ENCODE measurements around the gene CCDC148. TPM values are rescaled to one million over a fixed set of nuclear protein-coding genes. Genes with fewer than 3 reads are reported as not detected.
A peak's percentile ranks its signal among the peaks of the same experiment; 100 is the strongest.

Gene CCDC148
- total RNA-seq, 2 donors from 2014 or later = 2.7 to 5.0 TPM

GRCh38 chr2:158321264-158321663, 135.3 kb downstream of the CCDC148 start:
- Mint-ChIP-seq H3K9me3 (no peaks in the 10 kb centered on the region), H3K4me3 (no peak overlapping the region)
- DNase-seq = no peak

DNA sequence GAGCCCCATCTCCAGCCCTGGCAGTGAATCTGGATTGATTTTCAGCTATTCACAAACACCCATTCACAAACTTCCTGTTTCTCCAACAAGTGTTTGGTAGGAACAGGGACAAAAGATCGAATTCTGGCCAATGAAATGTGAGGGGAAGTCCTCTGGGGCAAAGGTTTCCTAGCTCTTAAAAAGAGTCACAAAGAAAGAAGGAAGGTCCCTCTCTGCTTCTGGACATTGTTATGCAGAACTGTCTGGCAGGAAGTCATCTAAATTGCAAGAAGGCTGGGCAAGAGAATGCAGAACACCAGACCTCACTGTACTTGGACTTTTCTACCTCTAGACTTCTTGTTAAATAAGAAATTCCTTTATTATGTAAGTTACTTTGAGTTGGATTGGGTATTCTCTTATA, 137.3 kb downstream of the CCDC148 start:
- no peak for TF ChIP-seq CTCF (conservative IDR thresholded peaks at IDR 0.05)
- H3K36me3 Mint-ChIP-seq (ENCODE audit: low read depth) = no peaks in the 10 kb centered on the region
- Histone ChIP-seq H3K27me3 (ENCODE audit: control insufficient read depth, insufficient read depth, low read length, poor library complexity, severe bottlenecking) (no peaks in the 10 kb centered on the region), H3K4me1 (ENCODE audit: control insufficient read depth, insufficient read depth, low read length) (no peaks in the 10 kb centered on the region), H3K9ac (ENCODE audit: extremely low read depth, low read length, poor library complexity, severe bottlenecking) (no peak overlapping the region), H3K36me3 (ENCODE audit: control insufficient read depth, insufficient read depth, low read length) (no peaks in the 10 kb centered on the region), H3K4me3 (ENCODE audit: low read length) (no peak overlapping the region), H3K27ac (ENCODE audit: low read depth, low read length) (no peak overlapping the region), H3K9me3 (ENCODE audit: control insufficient read depth, low read length) (no peaks in the 10 kb centered on the region)
- H3K27me3 Mint-ChIP-seq (ENCODE audit: insufficient read depth) = no peaks in the 10 kb centered on the region
- no peak for DNase-seq
- no peaks in the 10 kb centered on the region for H3K9me3 Mint-ChIP-seq
- WGBS, 2 experiments (ENCODE audit: insufficient coverage in 1 of 2, insufficient read length in 1 of 2) = 79% methylated on average over 1 of the region's 1 CpG; no CpG with 5 or more reads in 1 of the 2 experiments
- no peaks in the 10 kb centered on the region for H3K4me1 Mint-ChIP-seq
- no peak overlapping the region for H3K4me3 Mint-ChIP-seq
- H3K27ac Mint-ChIP-seq = no peak overlapping the region

More at GRCh38 chr2:158321264-158321663, 135.3 kb downstream of the CCDC148 start:
- Mint-ChIP-seq H3K4me1 (no peaks in the 10 kb centered on the region), H3K27me3 (ENCODE audit: insufficient read depth) (no peaks in the 10 kb centered on the region), H3K27ac (no peak overlapping the region), H3K36me3 (ENCODE audit: low read depth) (no peaks in the 10 kb centered on the region)
- H3K9me3 ChIP-seq (ENCODE audit: control insufficient read depth, low read length) = no peaks in the 10 kb centered on the region
- no peak overlapping the region for H3K4me3 ChIP-seq (ENCODE audit: low read length)
- no peaks in the 10 kb centered on the region for H3K4me1 ChIP-seq (ENCODE audit: control insufficient read depth, insufficient read depth, low read length)
- H3K27me3 ChIP-seq (ENCODE audit: control insufficient read depth, insufficient read depth, low read length, poor library complexity, severe bottlenecking) = no peaks in the 10 kb centered on the region
- 87% methylated on average over 3 of the region's 3 CpGs; no CpG with 5 or more reads in 1 of the 2 experiments for WGBS, 2 experiments (ENCODE audit: insufficient coverage in 1 of 2, insufficient read length in 1 of 2)
- H3K36me3 ChIP-seq (ENCODE audit: control insufficient read depth, insufficient read depth, low read length) = no peaks in the 10 kb centered on the region
- H3K27ac ChIP-seq (ENCODE audit: low read depth, low read length) = no peak overlapping the region
- TF ChIP-seq CTCF (conservative IDR thresholded peaks at IDR 0.05) = no peak
- H3K9ac ChIP-seq (ENCODE audit: extremely low read depth, low read length, poor library complexity, severe bottlenecking) = no peak overlapping the region

DNA sequence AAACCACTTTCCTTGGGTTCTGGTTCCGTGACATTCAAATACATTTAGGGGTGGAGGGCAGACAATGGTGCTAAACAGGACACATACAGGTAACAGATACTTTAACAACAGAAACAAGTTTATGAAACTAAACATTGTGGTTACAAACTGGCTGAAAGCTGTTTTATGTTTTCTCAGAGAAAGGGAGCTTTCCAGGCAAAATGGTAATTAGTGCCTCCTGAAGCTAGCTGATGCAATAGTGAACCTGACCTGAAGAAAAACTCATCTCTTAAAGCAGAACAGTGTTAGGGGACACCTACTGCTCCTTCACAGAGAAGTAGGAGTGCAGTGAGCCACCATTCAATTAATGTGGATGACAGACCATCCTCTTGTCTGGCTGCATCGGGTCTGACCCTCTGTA, 138.9 kb downstream of the CCDC148 start:
- no peaks in the 10 kb centered on the region for H3K36me3 ChIP-seq (ENCODE audit: control insufficient read depth, insufficient read depth, low read length)
- no peaks in the 10 kb centered on the region for H3K36me3 Mint-ChIP-seq (ENCODE audit: low read depth)
- no peak overlapping the region for H3K4me3 ChIP-seq (ENCODE audit: low read length)
- no peak overlapping the region for H3K27ac ChIP-seq (ENCODE audit: low read depth, low read length)
- H3K4me1 Mint-ChIP-seq = no peaks in the 10 kb centered on the region
- H3K27me3 Mint-ChIP-seq (ENCODE audit: insufficient read depth) = no peaks in the 10 kb centered on the region
- H3K9me3 Mint-ChIP-seq = no peaks in the 10 kb centered on the region
- H3K27ac Mint-ChIP-seq = peak overlapping the region; percentile 42
- 90% methylated on average over 2 of the region's 2 CpGs; no CpG with 5 or more reads in 1 of the 2 experiments for WGBS, 2 experiments (ENCODE audit: insufficient coverage in 1 of 2, insufficient read length in 1 of 2)
- H3K4me1 ChIP-seq (ENCODE audit: control insufficient read depth, insufficient read depth, low read length) = no peaks in the 10 kb centered on the region
- no peak overlapping the region for H3K9ac ChIP-seq (ENCODE audit: extremely low read depth, low read length, poor library complexity, severe bottlenecking)
- H3K9me3 ChIP-seq (ENCODE audit: control insufficient read depth, low read length) = no peaks in the 10 kb centered on the region
- no peak for DNase-seq
- no peak for TF ChIP-seq CTCF (conservative IDR thresholded peaks at IDR 0.05)
- no peak overlapping the region for H3K4me3 Mint-ChIP-seq
- H3K27me3 ChIP-seq (ENCODE audit: control insufficient read depth, insufficient read depth, low read length, poor library complexity, severe bottlenecking) = no peaks in the 10 kb centered on the region

Measured in endodermal cell (in vitro differentiated cells).